HG02642 (cell line): ENCODE measurements around the gene CTSE.

Source experiments
- ATAC-seq: cut with Tn5 transposase; IDR thresholded peaks from one replicate; pipeline ENCODE4 v1.9.1; 2021; ENCODE audit warnings: mild to moderate bottlenecking; ENCODE audit not compliant: unreplicated experiment, poor library complexity

Gene CTSE

GRCh38 chr1:206050655-206051235 is 27.1 kb upstream of the CTSE start:
- peak; percentile 89 for ATAC-seq

- no peak for ATAC-seq
Observed at GRCh38 chr1:206049919-206050600, 26.4 kb upstream of the CTSE start.

GRCh38 chr1:206049293-206049692 is 25.6 kb upstream of the CTSE start:
- peak; percentile 41 for ATAC-seq

- no peak for ATAC-seq
Observed at GRCh38 chr1:206048582-206048981, 24.9 kb upstream of the CTSE start.

- ATAC-seq = no peak
Observed at GRCh38 chr1:206047271-206047670, 23.6 kb upstream of the CTSE start.

- ATAC-seq = peak; percentile 68
Observed at GRCh38 chr1:206041640-206042039, 17.9 kb upstream of the CTSE start.

GRCh38 chr1:206040328-206040727 is 16.6 kb upstream of the CTSE start:
- ATAC-seq = no peak

- ATAC-seq = no peak
Observed at GRCh38 chr1:206039046-206039973, 15.6 kb upstream of the CTSE start.

- no peak for ATAC-seq
Observed at GRCh38 chr1:206037581-206037980, 13.9 kb upstream of the CTSE start.

GRCh38 chr1:206036663-206037455 is 13.2 kb upstream of the CTSE start:
- no peak for ATAC-seq

- ATAC-seq = peak; percentile 36
Observed at GRCh38 chr1:206035027-206035426, 11.3 kb upstream of the CTSE start.

- ATAC-seq = no peak
Observed at GRCh38 chr1:206032380-206033140, 8.9 kb upstream of the CTSE start.

- ATAC-seq = peak; percentile 73
Observed at GRCh38 chr1:206030714-206031113, 7.0 kb upstream of the CTSE start.

- ATAC-seq = no peak
Observed at GRCh38 chr1:206030191-206030590, 6.5 kb upstream of the CTSE start.

GRCh38 chr1:206029484-206029883 is 5.8 kb upstream of the CTSE start:
- no peak for ATAC-seq

GRCh38 chr1:206025283-206025820 is 1.7 kb upstream of the CTSE start:
- ATAC-seq = no peak

- no peak for ATAC-seq
Observed at GRCh38 chr1:206022766-206023165, 929 bp downstream of the CTSE start.

- no peak for ATAC-seq
Observed at GRCh38 chr1:206021626-206022365, 1.9 kb downstream of the CTSE start.
